H9 (cell line): ENCODE results near the gene HHATL. TPM values are rescaled to one million over a fixed set of nuclear protein-coding genes. Genes with fewer than 3 reads are reported as not detected.

Source experiments
- DNase-seq: peaks from one replicate; pipeline ENCODE4 v3.0.0-alpha.2; 2017
- H2AFZ ChIP-seq: one replicate; pipeline ENCODE4 v1.6.1; 2013; ENCODE audit warnings: mild to moderate bottlenecking, low read length, control low read depth, moderate library complexity
- H2AK5ac ChIP-seq: 2 replicates; pipeline ENCODE4 v1.6.1; 2013; ENCODE audit warnings: low read length, control low read depth, mixed read lengths; ENCODE audit not compliant: insufficient read length
- H2BK120ac ChIP-seq: one replicate; pipeline ENCODE4 v1.6.1; 2013; ENCODE audit warnings: low read depth, mild to moderate bottlenecking, low read length, control low read depth, inconsistent platforms; ENCODE audit not compliant: poor library complexity, severe bottlenecking
- H2BK12ac ChIP-seq: 2 replicates; pipeline ENCODE4 v1.6.1; 2013; ENCODE audit warnings: low read length, control low read depth, mixed read lengths, low read depth; ENCODE audit not compliant: insufficient read length
- H2BK15ac ChIP-seq: 2 replicates; pipeline ENCODE4 v1.6.1; 2013; ENCODE audit warnings: low read depth, low read length, control low read depth
- H2BK20ac ChIP-seq: one replicate; pipeline ENCODE4 v1.6.1; 2013; ENCODE audit warnings: low read depth, mild to moderate bottlenecking, low read length, control low read depth, inconsistent platforms; ENCODE audit not compliant: poor library complexity, severe bottlenecking
- H2BK5ac ChIP-seq: 2 replicates; pipeline ENCODE4 v1.6.1; 2013; ENCODE audit warnings: low read length, control low read depth, mixed read lengths; ENCODE audit not compliant: insufficient read length
- H3K14ac ChIP-seq: 2 replicates; pipeline ENCODE4 v1.6.1; 2013; ENCODE audit warnings: low read length, control low read depth; ENCODE audit not compliant: insufficient read depth
- H3K18ac ChIP-seq: 2 replicates; pipeline ENCODE4 v1.6.1; 2013; ENCODE audit warnings: low read depth, mild to moderate bottlenecking, mixed read lengths, low read length, control low read depth; ENCODE audit not compliant: insufficient read length
- H3K23ac ChIP-seq: 2 replicates; pipeline ENCODE4 v1.6.1; 2013; ENCODE audit warnings: low read length, control low read depth, mixed read lengths, low read depth; ENCODE audit not compliant: insufficient read length
- H3K23me2 ChIP-seq: 2 replicates; pipeline ENCODE4 v1.6.1; 2013; ENCODE audit warnings: low read depth, mild to moderate bottlenecking, mixed read lengths, low read length, control low read depth; ENCODE audit not compliant: insufficient read length, poor library complexity, severe bottlenecking
- H3K27ac ChIP-seq: 2 replicates; pipeline ENCODE4 v1.5.1; 2013; ENCODE audit warnings: low read length, control low read depth, mixed read lengths, low read depth; ENCODE audit not compliant: insufficient read length
- H3K27me3 ChIP-seq: 2 replicates; pipeline ENCODE4 v1.6.1; 2013; ENCODE audit warnings: low read length, control low read depth, inconsistent platforms; ENCODE audit not compliant: insufficient read depth
- H3K4ac ChIP-seq: 2 replicates; pipeline ENCODE4 v1.6.1; 2013; ENCODE audit warnings: low read depth, mild to moderate bottlenecking, control low read depth, inconsistent platforms, low read length, moderate library complexity
- H3K4me1 ChIP-seq: 2 replicates; pipeline ENCODE4 v1.6.1; 2013; ENCODE audit warnings: low read length, control low read depth, inconsistent platforms; ENCODE audit not compliant: insufficient read depth
- H3K4me2 ChIP-seq: 2 replicates; pipeline ENCODE4 v1.6.1; 2013; ENCODE audit warnings: low read length, control low read depth, mixed read lengths; ENCODE audit not compliant: insufficient read length, insufficient read depth
- H3K56ac ChIP-seq: 2 replicates; pipeline ENCODE4 v1.6.1; 2013; ENCODE audit warnings: low read depth, mild to moderate bottlenecking, mixed read lengths, low read length, control low read depth; ENCODE audit not compliant: insufficient read length
- H3K79me1 ChIP-seq: 2 replicates; pipeline ENCODE4 v1.6.1; 2013; ENCODE audit warnings: low read depth, mild to moderate bottlenecking, moderate library complexity, low read length, control low read depth, inconsistent platforms; ENCODE audit not compliant: insufficient read depth, poor library complexity, severe bottlenecking
- H3K79me2 ChIP-seq: 2 replicates; pipeline ENCODE4 v1.6.1; 2013; ENCODE audit warnings: low read length, control low read depth, inconsistent platforms; ENCODE audit not compliant: insufficient read depth
- H3K9ac ChIP-seq: 2 replicates; pipeline ENCODE4 v1.6.1; 2013; ENCODE audit warnings: low read length, control low read depth, mixed read lengths; ENCODE audit not compliant: insufficient read length; ENCODE audit errors: extremely low read depth
- H3K9me3 ChIP-seq: one replicate; pipeline ENCODE4 v1.6.1; 2013; ENCODE audit warnings: low read depth, low read length, inconsistent platforms; ENCODE audit not compliant: control insufficient read depth
- H3T11ph ChIP-seq: one replicate; pipeline ENCODE4 v1.6.1; 2013; ENCODE audit warnings: mild to moderate bottlenecking, low read length, control low read depth, inconsistent platforms
- H4K20me1 ChIP-seq: one replicate; pipeline ENCODE4 v1.6.1; 2013; ENCODE audit not compliant: control insufficient read depth, insufficient read length, insufficient read depth
- H4K5ac ChIP-seq: 2 replicates; pipeline ENCODE4 v1.6.1; 2013; ENCODE audit warnings: low read depth, mild to moderate bottlenecking, mixed read lengths, low read length, control low read depth; ENCODE audit not compliant: insufficient read length
- H4K8ac ChIP-seq: replicated peaks from 2 replicates; pipeline ENCODE4 v1.6.1; 2013; ENCODE audit warnings: low read length, control low read depth, mixed read lengths, low read depth; ENCODE audit not compliant: insufficient read length
- H4K91ac ChIP-seq: 2 replicates; pipeline ENCODE4 v1.6.1; 2013; ENCODE audit warnings: low read depth, mild to moderate bottlenecking, moderate library complexity, mixed read lengths, low read length, control low read depth; ENCODE audit not compliant: insufficient read length
- H3K27ac Mint-ChIP-seq, 3 experiments: 2 replicates in 2 of 3; 3 replicates in 1 of 3; pipeline ENCODE4 v1.8.0; 2020 to 2021; ENCODE audit warnings: mixed read lengths in 3 of 3, mild to moderate bottlenecking in 1 of 3, moderate library complexity in 1 of 3
- H3K27me3 Mint-ChIP-seq: 2 replicates; pipeline ENCODE4 v1.8.0; 2021; ENCODE audit warnings: low read depth, mild to moderate bottlenecking, moderate library complexity, mixed read lengths
- H3K36me3 Mint-ChIP-seq, 3 experiments: 2 replicates in 2 of 3; 3 replicates in 1 of 3; pipeline ENCODE4 v1.8.0; 2020 to 2021; ENCODE audit warnings: low read depth in 3 of 3, mixed read lengths in 3 of 3; ENCODE audit not compliant: insufficient read depth in 1 of 3
- H3K4me1 Mint-ChIP-seq, 2 experiments: 2 replicates each; pipeline ENCODE4 v1.8.0; 2020; ENCODE audit warnings: mixed read lengths in 2 of 2
- H3K4me3 Mint-ChIP-seq, 2 experiments: 2 replicates in 1 of 2; 3 replicates in 1 of 2; pipeline ENCODE4 v1.8.0; 2020 to 2021; ENCODE audit warnings: mild to moderate bottlenecking in 2 of 2, mixed read lengths in 2 of 2, moderate library complexity in 1 of 2
- H3K9me3 Mint-ChIP-seq, 2 experiments: 2 replicates in 1 of 2; 3 replicates in 1 of 2; pipeline ENCODE4 v1.8.0; 2020; ENCODE audit warnings: mild to moderate bottlenecking in 2 of 2, mixed read lengths in 2 of 2, moderate library complexity in 1 of 2
- CTCF ChIP-seq: fragments of 200-600 bp; sonication (generic); conservative IDR thresholded peaks from 3 replicates; pipeline ENCODE4 v1.8.0; 2021; ENCODE audit warnings: antibody characterized with exemption, mild to moderate bottlenecking
- WGBS: extraction: QIAGEN DNeasy Blood & Tissue Kit; methylation state at CpG from one replicate; pipeline ENCODE4 v1.1.7; 2013; ENCODE audit warnings: missing lambda C conversion rate, low lambda C conversion rate, mixed read lengths; ENCODE audit not compliant: insufficient read length; ENCODE audit errors: extremely low coverage; 5-methylcytosine and 5-hydroxymethylcytosine counted together
- total RNA-seq: library from RNA; stranded (reverse); gene quantifications from 2 replicates; pipeline ENCODE4 v1.2.1, GENCODE V29; 2021

The HHATL gene
- total RNA-seq, 1 experiment from 2014 or later, result 0.46 TPM

GRCh38 chr3:42652251-42652610, 50.4 kb downstream of the HHATL start:
- H3K27ac Mint-ChIP-seq, result peak overlapping the region in 2 of 3 experiments; percentile 87 to 92; a peak in 4 of 7 replicates
- H3K23ac ChIP-seq, result no peak overlapping the region
- H3K9me3 Mint-ChIP-seq, result no peaks in the 10 kb centered on the region
- no peak overlapping the region for H4K91ac ChIP-seq
- DNase-seq, result peak; percentile 25
- peak overlapping the region; percentile 5 for H3K4me2 ChIP-seq
- H3K18ac ChIP-seq, result no peak overlapping the region
- peaks cover 3 to 24% (median 19%) of the 10 kb centered on the region in 3 experiments; a peak in 6 of 7 replicates for H3K36me3 Mint-ChIP-seq
- H3K56ac ChIP-seq, result no peak overlapping the region
- no peaks in the 10 kb centered on the region for H3K9me3 ChIP-seq
- H3K4ac ChIP-seq, result no peak overlapping the region
- no peak overlapping the region for H3K9ac ChIP-seq
- H3K23me2 ChIP-seq, result no peaks in the 10 kb centered on the region
- H2BK15ac ChIP-seq, result no peak overlapping the region
- H2BK5ac ChIP-seq, result no peak overlapping the region
- H3K27ac ChIP-seq, result no peak overlapping the region
- no peak overlapping the region for H2AFZ ChIP-seq
- no peak for TF ChIP-seq CTCF
- WGBS, result no CpG with 5 or more reads among the region's 1 CpG
- H3K79me1 ChIP-seq, result no peaks in the 10 kb centered on the region
- H3K27me3 ChIP-seq, result no peaks in the 10 kb centered on the region
- H3K4me1 Mint-ChIP-seq, result peaks cover 39 to 54% of the 10 kb centered on the region in 2 experiments
- no peak overlapping the region for H4K5ac ChIP-seq
- no peak overlapping the region for H2AK5ac ChIP-seq
- H3K79me2 ChIP-seq, result no peaks in the 10 kb centered on the region
- no peak overlapping the region for H2BK12ac ChIP-seq
- no peak overlapping the region for H3K14ac ChIP-seq
- H2BK20ac ChIP-seq, result no peak overlapping the region
- peaks cover 9% of the 10 kb centered on the region; the same call in 1 of the 2 replicates for H3K4me1 ChIP-seq
- H3K4me3 Mint-ChIP-seq, result no peak overlapping the region; a peak in 1 of 5 replicates
- no peaks in the 10 kb centered on the region for H3K27me3 Mint-ChIP-seq
- H3T11ph ChIP-seq, result no peak overlapping the region
- no peak overlapping the region for H2BK120ac ChIP-seq
- H4K8ac ChIP-seq, result no peak overlapping the region
- H4K20me1 ChIP-seq, result no peaks in the 10 kb centered on the region
